Measurements from ENCODE around the gene PARP12.

The PARP12 gene

DNA sequence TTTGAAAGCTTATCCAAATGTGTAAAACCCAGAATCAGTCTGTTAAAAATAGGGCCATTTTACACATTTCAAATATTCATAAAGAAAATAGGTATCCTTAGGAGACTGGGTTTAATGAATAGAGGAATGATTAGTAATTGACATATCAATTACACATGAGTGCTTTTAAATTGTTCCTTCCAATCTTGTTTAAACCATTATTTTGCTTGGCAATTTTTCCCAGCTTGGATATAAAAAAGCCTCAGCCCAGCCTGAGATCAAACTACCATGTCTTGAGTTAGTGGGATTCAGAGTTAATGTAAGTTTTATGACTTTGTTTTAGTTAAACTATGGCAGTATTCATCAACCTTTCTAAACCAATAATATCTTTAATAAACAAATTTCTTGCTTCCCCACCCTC is 28.3 kb downstream of the PARP12 start:
- no peak for DNase-seq

DNA sequence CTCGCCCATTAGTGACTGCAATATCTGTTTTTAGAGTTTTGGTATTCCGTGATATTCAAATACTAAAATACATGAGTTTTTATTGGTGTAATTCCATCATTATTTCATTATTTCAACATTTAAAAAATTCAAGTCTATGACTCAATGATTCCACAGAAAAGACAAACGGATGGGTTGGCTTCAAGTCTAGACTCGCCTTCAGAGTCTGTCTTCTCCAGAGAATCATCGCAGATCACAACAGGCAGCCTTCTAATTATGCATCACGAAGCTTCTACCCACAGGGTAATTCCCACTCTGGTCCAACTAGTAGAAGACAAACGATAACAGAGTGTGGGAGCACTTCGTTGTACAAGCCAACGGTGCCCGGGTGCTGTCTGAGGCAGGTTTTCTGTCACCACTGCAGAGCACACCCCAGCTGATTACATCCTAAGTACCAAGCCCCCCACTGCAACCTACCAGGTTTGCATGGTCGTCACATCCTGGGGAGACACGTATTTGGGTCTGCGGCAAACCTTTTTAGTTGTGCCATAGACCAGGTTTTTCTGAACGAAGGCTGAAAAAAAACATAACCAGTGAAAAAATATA is 28.9 kb downstream of the PARP12 start:
- DNase-seq, result no peak

DNA sequence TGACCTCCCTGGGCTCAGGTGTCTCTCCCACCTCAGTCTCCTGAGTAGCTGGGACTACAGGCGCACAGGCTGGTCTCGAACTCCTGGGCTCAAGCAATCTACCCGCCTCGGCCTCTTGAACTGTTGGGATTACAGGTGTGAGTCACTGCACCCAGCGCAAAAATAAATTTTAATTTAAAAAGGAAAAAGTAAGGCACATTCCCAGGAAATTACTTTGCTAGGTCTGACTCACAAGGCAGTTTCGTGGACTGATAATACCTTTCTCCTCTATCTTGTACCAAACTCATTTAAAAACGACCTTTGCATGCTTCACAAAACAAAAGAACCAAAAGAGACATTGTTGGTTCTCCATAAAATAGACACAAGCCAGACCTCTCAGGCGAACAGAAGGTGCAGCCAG is 29.7 kb downstream of the PARP12 start:
- peak; percentile 10 for DNase-seq

DNA sequence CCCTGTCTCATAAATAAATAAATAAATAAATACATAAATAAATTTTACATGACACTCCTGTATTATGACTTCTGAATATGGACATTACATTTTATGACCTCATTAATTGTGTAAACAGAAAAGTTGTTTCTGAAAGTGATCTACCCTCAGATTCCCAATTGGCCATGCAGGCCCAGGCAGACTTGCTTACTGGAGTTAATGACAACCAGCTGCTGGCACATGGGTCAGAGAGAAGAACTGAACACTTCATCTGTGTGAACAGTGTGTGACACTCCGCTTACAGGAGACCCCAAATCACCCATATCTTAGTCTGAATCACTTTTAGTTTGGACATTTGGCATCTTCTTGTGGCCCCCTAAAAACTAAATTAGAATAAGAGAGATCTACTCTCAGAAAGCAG is 31.4 kb downstream of the PARP12 start:
- no peak for DNase-seq

DNA sequence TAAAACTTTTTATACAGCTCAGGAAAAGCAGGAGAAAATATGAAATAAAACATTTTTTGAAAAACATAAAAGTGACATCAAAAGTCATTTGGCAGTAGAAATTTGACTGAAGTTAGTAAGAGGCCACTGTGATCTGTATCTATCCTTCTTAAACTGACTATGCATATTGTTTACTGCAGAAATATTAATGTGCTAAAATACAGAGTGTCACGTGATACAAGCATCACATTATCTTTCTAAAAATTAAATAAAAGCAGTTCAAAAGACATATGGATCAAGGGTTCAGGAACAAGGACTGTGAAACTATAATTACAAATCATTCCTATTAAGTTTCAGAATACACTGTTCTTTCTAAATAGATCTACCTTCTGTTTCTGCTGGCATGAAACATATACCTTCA is 33.7 kb downstream of the PARP12 start:
- no peak for DNase-seq

DNA sequence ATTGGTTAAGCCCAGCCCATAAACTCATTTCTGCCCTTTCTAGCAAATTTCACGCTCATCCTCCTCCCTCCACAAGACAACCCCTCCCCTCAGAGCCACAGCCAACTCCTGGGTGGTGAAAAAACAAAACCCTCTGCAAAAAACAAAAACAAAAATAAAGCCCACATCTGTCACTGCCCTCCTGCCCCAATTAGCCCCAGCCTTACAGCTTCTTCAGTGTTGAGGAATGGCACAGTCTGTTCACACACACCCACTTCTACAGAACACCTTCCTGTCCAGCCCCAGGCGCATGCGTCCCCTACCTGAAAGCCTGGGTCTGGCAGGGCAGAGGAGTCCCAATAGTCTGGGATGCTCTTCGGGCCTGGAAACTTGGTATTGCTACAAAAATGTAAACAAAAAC is 34.4 kb downstream of the PARP12 start:
- DNase-seq, result no peak

DNA sequence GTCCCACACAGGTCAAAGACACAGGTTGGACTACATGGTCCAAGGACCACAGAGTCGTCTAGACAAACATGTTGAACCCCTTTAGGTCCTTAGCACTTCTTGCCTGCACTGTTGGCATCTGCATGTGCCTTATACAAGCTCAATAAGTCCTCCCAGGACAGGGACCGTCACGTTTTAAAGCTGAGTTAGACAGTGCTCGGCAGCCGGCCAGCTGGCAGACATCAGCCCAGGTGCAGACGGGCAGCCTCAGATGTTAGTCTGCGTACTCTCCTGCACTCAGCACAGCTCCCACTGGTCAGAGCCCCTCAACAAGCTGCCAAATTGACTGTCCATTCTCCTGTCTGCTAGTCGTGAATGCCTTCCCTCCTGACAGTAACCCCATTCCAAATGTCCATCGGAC is 34.9 kb downstream of the PARP12 start:
- no peak for DNase-seq

DNA sequence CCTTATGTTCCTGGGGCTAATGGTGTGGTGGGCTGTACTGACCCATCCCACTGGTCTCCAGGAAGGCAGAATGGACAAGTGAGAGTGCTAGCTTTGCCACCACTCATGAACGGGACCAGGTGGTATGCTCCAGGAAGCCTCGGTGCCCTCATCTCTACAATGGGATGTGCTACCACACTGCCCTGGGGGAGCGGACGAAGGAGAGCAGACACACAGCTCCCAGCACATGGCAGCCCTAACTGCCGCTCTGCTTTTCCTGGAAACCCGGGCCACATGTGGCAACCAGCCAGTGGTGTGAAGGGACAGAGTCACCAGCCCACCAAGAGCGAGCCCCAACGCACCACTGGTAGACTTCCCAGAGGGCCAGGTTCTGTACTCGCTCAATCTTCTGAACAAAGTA is 35.8 kb downstream of the PARP12 start:
- no peak for DNase-seq

DNA sequence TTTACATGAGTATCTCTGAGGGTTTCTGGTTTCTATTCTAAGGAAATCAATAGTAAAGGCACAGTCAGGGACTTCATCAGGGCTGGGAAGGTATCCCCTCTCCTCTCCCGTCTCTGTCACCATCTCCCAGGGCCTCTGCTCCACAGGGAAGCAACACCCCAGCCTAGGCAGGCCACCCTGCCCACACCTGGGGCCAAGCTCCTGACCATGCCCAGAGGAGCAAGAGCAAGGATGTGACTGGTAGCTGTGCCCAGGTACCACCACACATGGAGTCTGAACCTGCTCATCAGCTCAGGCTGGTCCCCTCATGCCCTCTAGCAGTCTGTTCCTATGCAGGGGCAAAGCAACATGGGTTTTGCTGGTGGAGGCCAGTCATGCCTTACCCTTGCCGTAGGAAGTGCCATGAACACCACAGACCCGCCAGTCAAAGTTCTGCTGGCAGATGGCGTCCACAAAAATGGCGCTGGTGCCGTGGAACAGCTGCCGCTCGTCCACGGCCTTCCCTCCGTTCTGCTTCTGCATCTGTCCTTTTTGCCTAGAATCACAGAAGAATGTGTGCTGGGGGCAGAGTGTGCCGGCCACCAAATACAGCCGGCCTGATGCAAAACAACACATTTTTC is 36.8 kb downstream of the PARP12 start:
- no peak for DNase-seq

DNA sequence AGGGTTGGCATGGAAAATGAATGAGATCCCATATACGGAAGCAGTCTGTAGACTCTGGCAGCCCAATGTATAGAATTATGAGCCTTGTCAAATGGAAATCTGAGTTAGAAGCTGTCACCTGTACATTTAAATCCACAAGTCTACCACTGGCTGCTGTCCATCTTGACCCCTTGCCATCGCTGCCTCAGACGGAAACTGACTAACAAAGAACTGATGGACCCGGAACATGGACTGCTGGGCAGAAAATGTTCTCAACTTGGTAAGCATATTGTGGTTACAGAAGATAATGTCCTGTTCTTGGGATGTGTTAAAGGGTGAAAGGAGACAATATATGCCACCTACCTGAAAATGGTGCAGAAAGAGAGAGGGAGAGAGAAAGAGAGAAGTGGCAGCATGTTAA is 37.5 kb downstream of the PARP12 start:
- DNase-seq, result no peak

DNA sequence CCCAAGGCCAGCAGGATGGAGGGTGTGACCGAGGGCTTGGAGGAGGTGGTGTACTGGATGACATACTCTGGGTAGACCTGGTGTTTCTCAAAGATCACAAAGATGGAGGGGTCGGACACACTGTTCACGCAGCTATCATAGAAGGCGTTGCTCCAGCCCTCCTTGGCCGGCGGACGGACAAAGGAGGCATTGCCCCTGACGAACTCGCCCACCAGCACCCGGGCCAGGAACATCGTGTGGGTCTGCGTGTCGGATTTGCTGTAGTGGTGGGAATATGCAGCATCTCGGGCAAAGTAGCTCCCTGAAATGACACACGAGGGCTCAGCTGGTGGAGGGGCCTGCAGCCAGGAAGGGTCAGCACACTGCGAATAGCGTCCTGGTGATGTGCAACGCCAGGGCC is 38.2 kb downstream of the PARP12 start:
- DNase-seq, result no peak

DNA sequence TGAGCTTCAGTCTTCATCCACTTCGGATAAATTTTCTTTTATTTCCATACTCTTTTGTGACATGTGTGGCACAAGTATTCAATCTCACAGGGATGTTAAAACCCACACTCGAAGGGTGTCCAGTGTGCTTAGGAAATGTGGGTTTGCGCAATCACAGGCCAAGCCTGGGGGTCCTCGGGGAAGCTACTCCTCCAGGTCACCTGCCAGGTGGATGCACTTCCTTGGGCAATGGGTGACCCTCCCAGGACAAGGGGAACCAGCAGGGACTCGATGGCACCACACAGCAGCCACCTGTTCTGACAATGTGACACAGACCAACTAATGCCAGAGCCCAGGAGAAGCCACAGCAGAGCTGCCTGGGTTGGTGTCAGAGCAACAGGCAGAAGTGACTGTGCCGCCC is 39.0 kb downstream of the PARP12 start:
- no peak for DNase-seq

DNA sequence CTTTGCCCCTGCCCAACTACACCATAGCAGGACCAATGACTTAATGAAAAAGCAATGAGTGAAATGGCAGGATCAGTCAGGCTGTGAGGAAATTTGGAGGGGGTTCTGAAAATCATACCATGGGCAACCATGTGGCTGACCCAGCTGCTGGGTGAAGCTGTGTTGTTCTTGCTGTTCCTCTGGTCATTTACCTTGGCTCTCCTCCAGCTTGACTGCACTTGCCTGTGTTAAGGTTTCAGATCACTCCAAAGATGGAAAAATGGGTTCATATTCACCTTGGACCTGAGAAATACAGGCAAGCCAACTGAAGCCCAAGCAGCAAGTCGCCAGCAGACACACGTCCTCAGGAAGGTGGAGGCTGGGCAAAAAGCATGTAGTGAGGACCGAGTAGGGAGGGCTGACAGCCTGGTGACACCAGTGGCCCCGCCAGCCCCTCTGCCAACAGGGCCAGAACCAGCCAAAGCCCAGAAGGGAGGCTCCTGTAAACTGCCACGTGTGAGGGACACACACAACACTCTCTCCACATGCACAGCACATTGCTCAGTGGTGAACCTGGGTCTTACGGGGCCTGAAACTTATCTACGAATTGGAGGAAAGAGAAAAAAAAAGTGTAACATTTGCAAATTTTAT is 40.1 kb downstream of the PARP12 start:
- DNase-seq, result no peak

DNA sequence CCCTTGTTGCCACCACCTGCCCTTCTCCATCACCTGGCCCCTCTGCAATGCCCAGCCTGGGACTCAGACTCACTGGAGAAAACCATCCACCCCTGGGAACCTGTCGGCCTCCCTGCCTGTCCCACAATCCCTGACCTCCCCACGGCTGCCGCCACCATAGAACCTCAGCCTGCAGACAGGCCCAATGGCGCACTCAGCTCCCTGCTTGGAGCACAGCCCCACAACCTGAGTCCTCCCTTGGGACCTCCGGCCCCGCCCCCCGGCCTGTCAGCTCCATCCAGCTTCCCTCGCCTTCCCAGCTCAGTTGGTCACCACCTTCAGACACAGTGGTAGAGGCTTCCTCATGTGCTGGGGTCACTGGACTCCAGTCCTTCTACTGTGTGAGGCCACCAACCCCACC is 41.1 kb downstream of the PARP12 start:
- DNase-seq, result no peak

DNA sequence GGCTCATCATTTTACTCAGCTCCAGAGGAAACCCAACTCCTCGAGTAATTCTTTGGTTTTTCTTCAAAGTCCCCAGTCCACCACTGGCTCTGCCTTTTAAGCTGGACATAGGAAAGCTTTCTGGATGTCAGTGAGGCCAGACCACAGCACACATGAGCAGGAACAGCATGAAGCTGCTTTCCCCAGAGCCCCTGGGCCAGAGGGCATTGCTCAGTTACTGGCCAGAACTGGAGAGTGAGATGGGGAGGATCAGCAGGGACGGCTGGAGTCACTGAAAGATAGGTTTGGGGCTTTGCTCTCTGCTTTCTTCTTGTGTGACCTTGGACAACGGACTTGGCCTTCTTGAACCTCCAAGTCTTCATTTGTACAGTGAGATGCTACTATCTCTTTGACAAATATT is 43.1 kb downstream of the PARP12 start:
- DNase-seq, result no peak

DNA sequence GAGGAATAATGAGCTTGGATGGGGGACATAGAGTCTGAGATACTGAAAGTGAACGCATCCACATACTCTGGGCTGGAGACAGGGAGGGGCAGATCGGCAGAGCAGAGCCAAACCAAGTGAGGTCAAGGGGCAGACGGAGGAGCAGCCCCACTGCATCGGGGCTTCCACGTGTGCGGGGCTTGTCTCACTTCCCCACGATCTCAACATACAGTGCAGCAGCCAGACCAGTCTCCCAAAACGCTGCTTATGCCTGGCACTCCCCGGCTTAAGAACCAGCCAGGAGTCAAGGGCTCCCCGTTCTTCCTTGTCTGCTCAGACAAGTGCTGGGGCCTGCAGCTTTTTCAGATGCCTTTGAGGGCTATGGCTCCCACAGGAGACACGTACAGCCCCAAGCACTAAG is 43.6 kb downstream of the PARP12 start:
- no peak for DNase-seq

DNA sequence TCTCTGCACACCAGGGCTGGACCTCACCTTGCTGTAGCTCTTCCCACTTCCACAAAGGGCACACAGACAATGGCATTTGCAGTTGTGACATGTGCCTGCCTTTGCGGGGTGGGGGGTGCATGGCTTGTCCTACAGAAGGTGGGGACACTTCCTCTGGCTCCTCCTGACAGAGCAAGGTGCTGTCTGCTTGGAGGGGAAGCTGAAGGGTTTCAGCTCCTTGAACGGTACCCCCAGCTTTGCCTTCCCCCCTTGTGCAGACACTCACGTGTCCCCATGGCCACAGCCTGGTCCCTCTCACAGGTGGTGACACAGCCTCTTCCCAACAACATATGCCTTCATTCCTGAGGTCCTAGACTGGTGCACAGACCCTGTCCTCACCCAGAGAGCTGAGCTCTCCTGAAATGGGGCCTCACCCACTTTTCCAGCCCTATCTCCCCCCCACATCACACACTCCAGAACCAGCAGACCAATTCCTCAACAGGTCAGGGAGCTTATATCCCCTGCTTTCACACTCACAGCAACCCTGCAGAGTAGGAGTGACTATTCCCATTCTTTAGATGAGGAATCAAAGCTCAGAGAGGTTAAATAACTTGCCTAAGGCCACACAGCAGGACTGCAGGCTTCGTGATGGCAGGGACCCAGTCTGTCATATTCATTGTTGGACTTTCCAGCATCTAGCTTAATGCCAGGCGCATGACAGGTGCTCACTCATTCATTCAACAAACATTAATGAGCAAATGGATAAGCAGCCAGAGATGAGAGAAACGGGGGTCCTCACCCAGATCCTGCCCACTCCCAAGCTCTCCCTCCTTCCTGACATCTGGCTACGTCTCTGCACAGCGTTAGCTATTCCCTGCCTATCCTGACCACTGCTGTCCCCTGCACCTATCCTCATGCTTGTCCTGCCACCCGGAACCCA is 44.4 kb downstream of the PARP12 start:
- DNase-seq, result no peak

DNA sequence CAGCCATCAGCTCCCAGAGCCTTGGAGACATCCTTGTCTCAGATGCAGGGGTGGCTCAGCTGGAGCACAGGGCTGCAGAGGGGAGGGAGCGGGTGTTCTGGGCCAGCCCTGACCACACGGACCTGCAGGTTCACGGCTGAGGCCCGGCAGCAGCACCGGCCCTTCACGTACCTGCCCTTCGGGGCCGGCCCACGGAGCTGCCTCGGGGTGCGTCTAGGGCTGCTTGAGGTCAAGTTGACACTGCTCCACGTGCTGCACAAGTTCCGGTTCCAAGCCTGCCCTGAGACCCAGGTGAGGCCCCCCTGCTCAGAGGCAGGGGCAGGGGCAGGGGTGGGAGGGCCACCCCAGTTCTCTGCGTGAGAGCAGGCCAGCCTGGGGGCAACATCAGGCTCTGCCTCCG is 45.2 kb downstream of the PARP12 start:
- no peak for DNase-seq

DNA sequence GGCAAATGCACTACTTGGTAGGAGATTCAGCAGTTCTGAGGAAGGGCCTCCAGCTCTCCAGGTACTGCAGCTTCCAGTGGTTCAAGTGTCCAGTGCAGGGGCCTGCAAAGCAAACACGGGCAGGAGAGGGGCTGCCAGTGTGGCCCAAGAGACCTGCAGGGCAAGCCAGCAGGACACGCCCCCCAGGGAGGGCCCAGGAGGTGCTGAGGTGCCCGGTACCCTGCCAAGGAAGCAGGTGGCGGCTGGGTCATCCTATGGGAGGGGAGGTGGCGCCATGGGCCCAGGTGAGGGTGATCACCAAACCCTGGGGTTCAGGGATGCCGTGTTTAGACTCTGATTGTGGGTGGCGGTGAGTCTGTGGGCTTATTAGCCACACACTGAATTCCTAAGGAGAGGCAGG is 45.7 kb downstream of the PARP12 start:
- no peak for DNase-seq

DNA sequence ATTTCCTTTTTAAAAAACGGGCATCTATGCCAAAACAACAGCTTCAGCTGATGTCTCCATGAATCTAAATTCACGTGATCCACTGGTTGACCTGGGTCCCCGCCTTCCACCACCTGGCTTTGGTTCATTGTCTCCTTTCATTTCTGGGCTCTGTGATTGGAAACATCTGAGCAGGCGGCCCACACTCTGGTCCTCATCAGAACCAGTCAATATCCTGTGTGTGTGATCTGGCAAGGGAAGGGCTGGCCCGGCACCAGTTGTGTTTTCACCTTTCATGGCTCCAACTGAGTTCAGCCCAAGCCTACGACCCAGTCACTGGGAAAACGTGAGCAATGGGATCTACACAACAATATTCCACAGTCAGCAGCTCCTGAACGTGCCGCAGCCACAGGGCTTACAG is 46.2 kb downstream of the PARP12 start:
- no peak for DNase-seq

DNA sequence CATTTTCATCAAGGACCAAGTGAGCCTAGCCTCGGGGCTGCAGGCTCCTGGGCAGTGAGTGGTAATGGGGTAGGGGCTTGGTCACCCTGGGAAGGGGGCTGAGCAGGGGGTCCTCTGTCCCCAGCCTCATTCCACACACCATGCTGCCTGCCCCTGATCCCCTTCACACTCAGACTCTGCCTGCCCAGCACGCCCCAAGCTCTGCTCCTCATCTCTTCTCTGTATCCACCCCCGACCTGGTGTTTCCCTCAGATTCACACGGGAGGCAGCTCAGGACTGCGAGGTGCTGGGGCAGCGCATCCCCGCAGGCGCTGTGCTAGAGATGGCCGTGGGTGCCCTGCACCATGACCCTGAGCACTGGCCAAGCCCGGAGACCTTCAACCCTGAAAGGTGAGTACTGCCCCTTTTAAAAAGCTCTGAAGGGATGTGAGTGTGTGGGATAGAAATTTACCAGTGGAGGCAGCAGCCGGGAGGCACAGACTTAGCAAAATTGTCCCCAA is 47.2 kb downstream of the PARP12 start:
- DNase-seq, result no peak

DNA sequence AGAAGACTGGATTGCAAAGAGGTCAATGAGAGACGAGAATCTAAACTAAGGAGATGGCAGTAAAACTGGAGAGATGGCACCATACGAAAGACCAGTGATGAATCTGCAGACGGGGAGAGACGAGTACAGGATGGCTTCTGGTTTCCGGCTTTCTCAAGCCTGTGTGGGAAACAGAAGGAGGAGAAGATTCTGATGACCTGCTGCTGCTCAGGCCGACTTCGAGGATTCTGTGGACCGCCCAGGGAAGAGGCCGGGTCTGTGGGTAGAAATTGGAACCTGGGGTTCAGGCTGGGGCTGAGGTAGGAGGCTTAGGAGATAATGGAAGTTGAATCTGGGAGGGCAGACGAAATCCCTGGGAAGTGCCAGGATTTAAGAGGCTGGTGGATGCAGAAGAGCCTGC is 48.6 kb downstream of the PARP12 start:
- no peak for DNase-seq

DNA sequence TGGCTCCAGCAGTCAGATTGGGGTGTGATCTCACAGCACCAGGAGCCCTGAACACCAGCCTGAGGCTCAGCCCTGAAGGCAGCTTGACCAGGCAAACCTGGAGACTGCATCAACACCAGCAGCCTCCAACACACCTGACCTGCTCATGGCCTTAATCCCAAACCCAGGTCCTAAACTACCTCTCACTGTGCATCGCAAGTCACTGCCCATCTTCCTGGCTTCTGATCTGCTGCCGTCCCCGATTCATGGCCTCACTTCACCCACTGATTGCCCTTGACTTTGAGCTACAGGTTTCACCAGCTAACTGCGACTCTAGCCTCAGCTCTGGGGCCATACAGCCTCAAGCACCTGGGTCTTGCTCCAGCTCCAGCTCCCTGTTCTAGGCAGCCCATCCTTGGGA is 49.1 kb downstream of the PARP12 start:
- no peak for DNase-seq

Data from fibroblast of skin of abdomen (primary cell).